WERI-Rb-1 (cell line): ENCODE results near the gene HACD3.
"Not testable (repeated sequence)": the region's sequence is repeated elsewhere in the genome, so short reads cannot be mapped to it uniquely, and the experiment has no call there.

Experiments used
- DNase-seq: peaks from one replicate; pipeline ENCODE4 v3.0.0-alpha.2; 2020
- H3K27ac ChIP-seq: fragments of 250-450 bp; sonication (Bioruptor Pico); 2 replicates; pipeline ENCODE4 v1.5.1; 2020; ENCODE audit warnings: mild to moderate bottlenecking, moderate library complexity
- H3K27me3 ChIP-seq: fragments of 250-450 bp; sonication (Bioruptor Pico); 2 replicates; pipeline ENCODE4 v1.5.1; 2021; ENCODE audit warnings: mild to moderate bottlenecking, low read depth, moderate library complexity; ENCODE audit not compliant: insufficient read depth, severe bottlenecking
- H3K36me3 ChIP-seq: fragments of 250-450 bp; sonication (Bioruptor Pico); 2 replicates; pipeline ENCODE4 v1.5.1; 2020; ENCODE audit warnings: mild to moderate bottlenecking, moderate library complexity
- H3K4me3 ChIP-seq: 2 replicates; pipeline ENCODE4 v1.5.1; 2011; ENCODE audit warnings: low read depth, mild to moderate bottlenecking, control low read depth, low read length
- H3K9me3 ChIP-seq: fragments of 250-450 bp; sonication (Bioruptor Pico); 2 replicates; pipeline ENCODE4 v1.5.1; 2021; ENCODE audit warnings: mild to moderate bottlenecking, moderate library complexity; ENCODE audit not compliant: severe bottlenecking
- CTCF ChIP-seq: IDR thresholded peaks from 2 replicates; pipeline ENCODE4 v1.5.1; 2011; ENCODE audit warnings: low read depth, mild to moderate bottlenecking, control low read depth, inconsistent platforms, low read length

Gene HACD3

GRCh38 chr15:65533057-65533756, 2.9 kb downstream of the HACD3 start:
- peak; percentile 14 for DNase-seq

DNA sequence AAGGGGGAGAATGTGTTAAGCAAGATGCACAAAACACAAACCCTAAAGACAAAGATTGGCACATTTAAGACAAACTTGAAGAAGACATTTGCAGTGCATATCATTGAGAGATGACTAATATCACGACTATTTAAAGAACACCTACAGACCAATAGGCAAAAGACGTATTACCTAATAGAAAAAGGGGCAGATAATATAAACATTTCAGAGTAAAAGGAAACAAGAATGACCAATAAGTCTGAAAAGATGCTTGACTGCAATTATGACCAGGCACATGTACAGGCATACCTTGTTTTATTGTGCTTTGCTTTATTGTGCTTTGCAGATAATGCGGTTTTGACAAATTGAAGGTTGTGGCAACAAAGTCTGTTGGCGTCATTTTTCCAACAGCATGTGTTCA, 4.9 kb downstream of the HACD3 start:
- Histone ChIP-seq H3K27me3 (no peaks in the 10 kb centered on the region), H3K36me3 (peaks cover 61% of the 10 kb centered on the region), H3K9me3 (no peaks in the 10 kb centered on the region), H3K4me3 (no peak overlapping the region), H3K27ac (no peak overlapping the region)
- DNase-seq, result no peak
- no peak for TF ChIP-seq CTCF

More at GRCh38 chr15:65533057-65533756, 2.9 kb downstream of the HACD3 start:
- Histone ChIP-seq H3K36me3 (peaks cover 48% of the 10 kb centered on the region), H3K27ac (no peak overlapping the region), H3K27me3 (no peaks in the 10 kb centered on the region), H3K4me3 (no peak overlapping the region), H3K9me3 (no peaks in the 10 kb centered on the region)
- TF ChIP-seq CTCF, result no peak

DNA sequence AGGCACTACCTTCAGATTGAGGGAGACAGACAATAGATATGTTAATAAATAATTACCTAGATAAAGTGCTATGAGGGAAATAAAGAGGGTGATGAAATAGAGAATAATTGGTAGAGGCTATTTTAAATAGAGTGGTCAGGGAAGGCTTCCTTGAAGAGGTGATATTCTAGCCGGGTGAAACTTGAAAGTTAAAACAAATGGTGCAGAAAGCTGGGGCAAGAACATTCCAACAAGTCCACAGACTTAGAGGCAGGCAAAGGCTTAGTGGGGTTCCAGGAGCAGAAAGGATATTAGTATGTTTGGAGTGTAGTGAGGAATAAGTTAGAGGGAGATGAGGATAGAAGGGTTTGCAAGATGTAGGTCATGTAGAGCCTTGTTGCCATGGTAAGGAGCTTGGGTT, 10.1 kb downstream of the HACD3 start:
- no peak overlapping the region for H3K4me3 ChIP-seq
- no peak for TF ChIP-seq CTCF
- no peak overlapping the region for H3K27ac ChIP-seq
- DNase-seq, result no peak
- peaks cover 39% of the 10 kb centered on the region for H3K36me3 ChIP-seq
- no peaks in the 10 kb centered on the region for H3K9me3 ChIP-seq
- no peaks in the 10 kb centered on the region for H3K27me3 ChIP-seq

DNA sequence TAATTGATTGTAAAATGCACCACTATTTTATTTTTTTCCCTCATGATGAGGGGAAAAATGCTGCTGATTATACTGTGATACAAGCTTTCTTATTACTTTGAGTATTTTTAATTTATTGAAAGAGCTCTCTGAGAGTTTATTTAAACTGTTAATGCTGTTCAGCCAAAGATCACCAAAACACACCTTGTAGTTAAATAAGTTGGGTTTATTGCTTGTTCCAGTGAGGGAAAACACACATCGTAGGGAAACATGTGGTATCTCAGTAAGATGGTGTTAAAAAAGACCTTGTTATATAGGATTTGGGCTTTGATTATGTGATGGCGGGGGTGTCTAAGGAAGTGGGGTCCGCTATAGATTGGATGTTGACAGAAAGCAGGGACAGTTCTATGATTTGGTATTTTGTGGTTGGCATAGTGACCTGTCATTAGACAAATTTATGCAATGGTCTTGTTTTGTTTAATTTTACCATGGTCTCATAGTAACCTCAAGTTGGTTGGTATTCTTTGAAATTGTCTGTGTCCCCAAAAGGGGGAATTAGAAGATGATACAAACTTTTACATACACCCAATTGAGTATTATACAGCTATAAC, 11.1 kb downstream of the HACD3 start:
- Histone ChIP-seq H3K36me3 (peaks cover 29% of the 10 kb centered on the region), H3K27ac (no peak overlapping the region), H3K9me3 (no peaks in the 10 kb centered on the region), H3K4me3 (no peak overlapping the region), H3K27me3 (no peaks in the 10 kb centered on the region)
- no peak for TF ChIP-seq CTCF
- DNase-seq, result no peak

- Histone ChIP-seq H3K36me3 (peaks cover 16% of the 10 kb centered on the region), H3K27ac (no peak overlapping the region), H3K27me3 (no peaks in the 10 kb centered on the region), H3K9me3 (no peaks in the 10 kb centered on the region), H3K4me3 (no peak overlapping the region)
- no peak for TF ChIP-seq CTCF
- no peak for DNase-seq
Measured at GRCh38 chr15:65547841-65548240, 17.6 kb downstream of the HACD3 start.

DNA sequence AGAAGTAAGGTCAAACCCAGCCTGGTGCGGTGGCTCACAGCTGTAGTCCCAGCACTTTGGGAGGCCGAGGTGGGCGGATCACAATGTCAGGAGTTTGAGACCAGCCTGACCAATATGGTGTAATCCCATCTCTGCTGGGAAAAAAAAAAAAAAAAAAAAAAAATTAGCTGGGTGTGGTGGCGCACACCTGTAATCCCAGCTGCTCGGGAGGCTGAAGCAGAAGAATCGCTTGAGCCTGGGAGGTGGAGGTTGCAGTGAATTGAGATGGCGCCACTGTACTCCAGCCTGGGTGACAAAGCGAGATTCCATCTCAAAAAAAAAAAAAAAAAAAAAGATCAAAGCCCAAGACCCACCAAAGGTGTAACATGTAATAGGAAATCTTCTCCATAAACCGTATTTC, 19.0 kb downstream of the HACD3 start:
- H3K9me3 ChIP-seq, H3K27me3 ChIP-seq, H3K27ac ChIP-seq, DNase-seq, H3K4me3 ChIP-seq: not testable (repeated sequence)
- peaks cover 28% of the 10 kb centered on the region for H3K36me3 ChIP-seq
